ENCODE data around the gene THAP3. TPM values are rescaled to one million over a fixed set of nuclear protein-coding genes. Genes with fewer than 3 reads are reported as not detected.
"Not testable (repeated sequence)": the region's sequence is repeated elsewhere in the genome, so short reads cannot be mapped to it uniquely, and the experiment has no call there.

The THAP3 gene
- total and polyA plus RNA-seq, 7 donors: 12.6 to 30.6 (median 22.7) TPM

- Histone ChIP-seq H3K36me3 (peaks cover 24 to 97% (median 47%) of the 10 kb centered on the region in 4 donors), H3K27ac (peak overlapping the region; percentile 43 to 76 (median 62)), H3K27me3 (no peaks in the 10 kb centered on the region), H3K9me3 (no peaks in the 10 kb centered on the region), H3K4me1 (peaks cover 0 to 9% (median 3%) of the 10 kb centered on the region in 4 donors), H3K4me3 (no peak overlapping the region)
- intact Hi-C loops (cut with DNase I): loop anchor here (5.0 kb wide), 1 partner anchor 40 kb away; no protein-coding TSS in a partner anchor
- no peak for DNase-seq
- WGBS, 2 donors: 91 to 93% methylated on average over 9 of the region's 9 CpGs
- TF ChIP-seq POLR2AphosphoS5 (IDR thresholded peaks at IDR 0.05) (no peak), POLR2A (IDR thresholded peaks at IDR 0.05) (no peak), CTCF (IDR thresholded peaks at IDR 0.05) (no peak), EP300 (IDR thresholded peaks at IDR 0.05) (no peak)
Measured at GRCh38 chr1:6637770-6638169, 13.1 kb downstream of the THAP3 start.

- Histone ChIP-seq H3K27ac (peak overlapping the region; percentile 43 to 76 (median 62)), H3K27me3 (no peaks in the 10 kb centered on the region), H3K4me1 (peaks cover 0 to 9% (median 3%) of the 10 kb centered on the region in 4 donors), H3K36me3 (peaks cover 19 to 94% (median 44%) of the 10 kb centered on the region in 4 donors), H3K9me3 (no peaks in the 10 kb centered on the region), H3K4me3 (no peak overlapping the region)
- 83 to 85% methylated on average over 18 of the region's 18 CpGs for WGBS, 2 donors
- DNase-seq: peak; percentile 91
- TF ChIP-seq POLR2AphosphoS5 (IDR thresholded peaks at IDR 0.05): peak in 3 of 4 donors; percentile 27 to 47 (median 31)
- no peak for TF ChIP-seq POLR2A (IDR thresholded peaks at IDR 0.05)
- intact Hi-C loops (cut with DNase I): loop anchor here (5.0 kb wide), 1 partner anchor 41 kb away; no protein-coding TSS in a partner anchor
Measured at GRCh38 chr1:6638226-6638625, 13.6 kb downstream of the THAP3 start.

GRCh38 chr1:6640867-6641266 lies 16.2 kb downstream of the THAP3 start:
- H3K9me3 ChIP-seq; H3K27ac ChIP-seq; H3K4me1 ChIP-seq; H3K27me3 ChIP-seq; H3K4me3 ChIP-seq; intact Hi-C loops (cut with DNase I); DNase-seq: not testable (repeated sequence)
- peaks cover 23 to 92% (median 38%) of the 10 kb centered on the region in 4 donors for H3K36me3 ChIP-seq
- WGBS, 2 donors: 95% methylated on average over 3 of the region's 3 CpGs

GRCh38 chr1:6645018-6645417 lies 20.4 kb downstream of the THAP3 start:
- no peak for TF ChIP-seq POLR2A (IDR thresholded peaks at IDR 0.05)
- no peak for TF ChIP-seq POLR2AphosphoS5 (IDR thresholded peaks at IDR 0.05)
- TF ChIP-seq CTCF (IDR thresholded peaks at IDR 0.05): no peak
- TF ChIP-seq EP300 (IDR thresholded peaks at IDR 0.05): no peak
- WGBS, 2 donors: 96 to 97% methylated on average over 7 of the region's 7 CpGs
- Histone ChIP-seq H3K27ac (no peak overlapping the region), H3K4me1 (peaks cover 0 to 3% (median 0%) of the 10 kb centered on the region in 4 donors), H3K27me3 (no peaks in the 10 kb centered on the region), H3K9me3 (no peaks in the 10 kb centered on the region), H3K36me3 (peaks cover 4 to 55% (median 24%) of the 10 kb centered on the region in 4 donors), H3K4me3 (no peak overlapping the region)
- DNase-seq: no peak
- intact Hi-C loops (cut with DNase I): loop anchor here (5.0 kb wide), 1 partner anchor 158 kb away; no protein-coding TSS in a partner anchor

GRCh38 chr1:6646499-6647148 lies 22.0 kb downstream of the THAP3 start:
- Histone ChIP-seq H3K36me3 (peaks cover 4 to 53% (median 23%) of the 10 kb centered on the region in 4 donors), H3K9me3 (no peaks in the 10 kb centered on the region), H3K27me3 (no peaks in the 10 kb centered on the region), H3K4me1 (peaks cover 0 to 3% (median 0%) of the 10 kb centered on the region in 4 donors), H3K4me3 (no peak overlapping the region), H3K27ac (no peak overlapping the region)
- no peak for DNase-seq
- TF ChIP-seq EP300 (IDR thresholded peaks at IDR 0.05) (no peak), CTCF (IDR thresholded peaks at IDR 0.05) (peak; percentile 5 to 61 (median 48))
- WGBS, 2 donors: 64 to 69% methylated on average over 10 of the region's 10 CpGs
- intact Hi-C loops (cut with DNase I): loop anchor here (2.0 to 5.0 kb wide), 2 partner anchors 92 to 159 kb away; partner anchors contain the start of genes NOL9 and TAS1R1
